RPMI8226 (cell line): Measurements from ENCODE around the gene LMAN2.
A peak's percentile ranks its signal among the peaks of the same experiment; 100 is the strongest.

ENCODE experiments used
- DNase-seq: peaks from one replicate; pipeline ENCODE4 v3.0.0-alpha.2; 2015

Gene LMAN2

GRCh38 chr5:177351392-177352329, at the start of gene LMAN2:
Gene LMAN2 (minus strand): TSS chr5:177351668. CDS start chr5:177351647, 21 bp downstream.
- DNase-seq = peak; percentile 95

GRCh38 chr5:177399997-177400868, 48.8 kb upstream of the LMAN2 start, which contains the start of gene PFN3:
Gene PFN3 (minus strand): TSS chr5:177400661. CDS start chr5:177400576, 85 bp downstream.
- DNase-seq = no peak

GRCh38 chr5:177397875-177398390, 46.5 kb upstream of the LMAN2 start:
- no peak for DNase-seq

GRCh38 chr5:177396807-177397206, 45.3 kb upstream of the LMAN2 start:
- DNase-seq = no peak

GRCh38 chr5:177396078-177396477, 44.6 kb upstream of the LMAN2 start:
- no peak for DNase-seq

- DNase-seq = no peak
Measured at GRCh38 chr5:177393990-177394389, 42.5 kb upstream of the LMAN2 start.

GRCh38 chr5:177393206-177393765, 41.8 kb upstream of the LMAN2 start:
- DNase-seq = no peak

GRCh38 chr5:177392765-177393164, 41.3 kb upstream of the LMAN2 start:
- no peak for DNase-seq

- peak; percentile 85 for DNase-seq
Measured at GRCh38 chr5:177390363-177391300, 39.2 kb upstream of the LMAN2 start.

- peak; percentile 43 for DNase-seq
Measured at GRCh38 chr5:177389241-177390169, 38.0 kb upstream of the LMAN2 start.

GRCh38 chr5:177388521-177389052, 37.1 kb upstream of the LMAN2 start:
- peak; percentile 38 for DNase-seq

- no peak for DNase-seq
Measured at GRCh38 chr5:177387405-177387804, 35.9 kb upstream of the LMAN2 start.

- no peak for DNase-seq
Measured at GRCh38 chr5:177386542-177386941, 35.1 kb upstream of the LMAN2 start.

- no peak for DNase-seq
Measured at GRCh38 chr5:177385720-177386119, 34.3 kb upstream of the LMAN2 start.

GRCh38 chr5:177384134-177384533, 32.7 kb upstream of the LMAN2 start, which contains the start of gene SLC34A1:
Gene SLC34A1 (plus strand): TSS chr5:177384434. CDS start chr5:177385742, 1,308 bp downstream.
- DNase-seq = no peak

- no peak for DNase-seq
Measured at GRCh38 chr5:177383181-177383580, 31.7 kb upstream of the LMAN2 start.

GRCh38 chr5:177382423-177383029, 31.1 kb upstream of the LMAN2 start:
- DNase-seq = peak; percentile 67

- no peak for DNase-seq
Measured at GRCh38 chr5:177380805-177381126, 29.3 kb upstream of the LMAN2 start.
